WTC11 (cell line): ENCODE results near the gene MYO6. TPM values are rescaled to one million over a fixed set of nuclear protein-coding genes. Genes with fewer than 3 reads are reported as not detected.
"Not testable (repeated sequence)": the region's sequence is repeated elsewhere in the genome, so short reads cannot be mapped to it uniquely, and the experiment has no call there.

ENCODE experiments used
- ATAC-seq: fragments of 200-7000 bp; cut with Tn5 transposase; 2 replicates; pipeline ENCODE4 v1.10.0; 2021; ENCODE audit warnings: mild to moderate bottlenecking, moderate library complexity
- CTCF ChIA-PET: fragments of 300-600 bp; sonication (Branson Sonifier 250); formaldehyde crosslinking; loops from one replicate; lab custom pipeline; 2021; ENCODE audit warnings: antibody characterized with exemption; lab: Charles Lee
- POLR2A ChIA-PET: fragments of 350-600 bp; sonication (Branson Sonifier 250); formaldehyde crosslinking; loops from one replicate; lab custom pipeline; 2021; ENCODE audit warnings: antibody characterized with exemption; lab: Charles Lee
- DNase-seq: peaks from one replicate; pipeline ENCODE4 v3.0.0; 2021; ENCODE audit warnings: low spot score
- H3K27ac Mint-ChIP-seq: 2 replicates; pipeline ENCODE4 v1.8.0; 2021; ENCODE audit warnings: mixed read lengths
- H3K27me3 Mint-ChIP-seq: 2 replicates; pipeline ENCODE4 v1.8.0; 2021; ENCODE audit warnings: low read depth, mild to moderate bottlenecking, moderate library complexity, mixed read lengths
- H3K36me3 Mint-ChIP-seq: 2 replicates; pipeline ENCODE4 v1.8.0; 2021; ENCODE audit warnings: mixed read lengths
- H3K4me1 Mint-ChIP-seq: 2 replicates; pipeline ENCODE4 v1.8.0; 2022; ENCODE audit warnings: mixed read lengths
- H3K4me3 Mint-ChIP-seq: 2 replicates; pipeline ENCODE4 v1.8.0; 2021; ENCODE audit warnings: mild to moderate bottlenecking, moderate library complexity, mixed read lengths
- H3K9me3 Mint-ChIP-seq: 2 replicates; pipeline ENCODE4 v1.8.0; 2021; ENCODE audit warnings: mixed read lengths
- AR ChIP-seq: fragments of 250-450 bp; sonication (Bioruptor Pico); IDR thresholded peaks from 2 replicates; pipeline ENCODE4 v1.9.0; 2021; ENCODE audit warnings: mild to moderate bottlenecking
- HMGXB4 ChIP-seq: sonication (generic); formaldehyde crosslinking; IDR thresholded peaks from 2 replicates; pipeline ENCODE4 v1.8.1; 2023; ENCODE audit warnings: mild to moderate bottlenecking, moderate library complexity, missing genetic modification reagents
- IRF2 ChIP-seq: sonication (generic); formaldehyde crosslinking; IDR thresholded peaks from 2 replicates; pipeline ENCODE4 v1.8.0; 2022; ENCODE audit warnings: low read depth, missing genetic modification reagents, borderline replicate concordance
- NFATC4 ChIP-seq: fragments of 250-450 bp; sonication (Bioruptor Pico); IDR thresholded peaks from 2 replicates; pipeline ENCODE4 v1.9.0; 2021; ENCODE audit warnings: mild to moderate bottlenecking
- NFE2L1 ChIP-seq: sonication (generic); formaldehyde crosslinking; IDR thresholded peaks from 2 replicates; pipeline ENCODE4 v1.8.1; 2023; ENCODE audit warnings: missing genetic modification reagents
- TP53 ChIP-seq: sonication (generic); formaldehyde crosslinking; IDR thresholded peaks from 2 replicates; pipeline ENCODE4 v1.8.1; 2023; ENCODE audit warnings: mild to moderate bottlenecking, missing genetic modification reagents
- total RNA-seq: library from RNA; stranded (reverse); gene quantifications from 3 replicates; pipeline ENCODE4 v1.2.3, GENCODE V29; 2021
- TF ChIP-seq, protein P1 (sequence below): fragments of 250-450 bp; sonication (Bioruptor Pico); IDR thresholded peaks from 2 replicates; pipeline ENCODE4 v1.9.0; 2021; ENCODE audit warnings: moderate library complexity, mild to moderate bottlenecking, inconsistent platforms, borderline replicate concordance
- TF ChIP-seq, protein P2 (sequence below): sonication (generic); formaldehyde crosslinking; IDR thresholded peaks from 2 replicates; pipeline ENCODE4 v1.8.0; 2022; ENCODE audit warnings: mild to moderate bottlenecking, missing genetic modification reagents
- TF ChIP-seq, protein P3 (sequence below): sonication (generic); formaldehyde crosslinking; IDR thresholded peaks from 2 replicates; pipeline ENCODE4 v1.8.0; 2022; ENCODE audit warnings: mild to moderate bottlenecking, missing genetic modification reagents
- TF ChIP-seq, protein P4 (sequence below): sonication (generic); formaldehyde crosslinking; IDR thresholded peaks from 2 replicates; pipeline ENCODE4 v1.8.0; 2022; ENCODE audit warnings: missing genetic modification reagents
- TF ChIP-seq, protein P5 (sequence below): sonication (generic); formaldehyde crosslinking; IDR thresholded peaks from 2 replicates; pipeline ENCODE4 v1.8.1; 2022; ENCODE audit warnings: mild to moderate bottlenecking, missing genetic modification reagents, moderate library complexity, borderline replicate concordance

Gene MYO6
- total RNA-seq, 1 experiment from 2014 or later: 32.6 TPM

- TF ChIP-seq, protein P1, sequence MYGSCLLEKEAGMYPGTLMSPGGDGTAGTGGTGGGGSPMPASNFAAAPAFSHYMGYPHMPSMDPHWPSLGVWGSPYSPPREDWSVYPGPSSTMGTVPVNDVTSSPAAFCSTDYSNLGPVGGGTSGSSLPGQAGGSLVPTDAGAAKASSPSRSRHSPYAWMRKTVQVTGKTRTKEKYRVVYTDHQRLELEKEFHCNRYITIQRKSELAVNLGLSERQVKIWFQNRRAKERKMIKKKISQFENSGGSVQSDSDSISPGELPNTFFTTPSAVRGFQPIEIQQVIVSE (CRISPR knock-in tag): no peak
- TF ChIP-seq, protein P2, sequence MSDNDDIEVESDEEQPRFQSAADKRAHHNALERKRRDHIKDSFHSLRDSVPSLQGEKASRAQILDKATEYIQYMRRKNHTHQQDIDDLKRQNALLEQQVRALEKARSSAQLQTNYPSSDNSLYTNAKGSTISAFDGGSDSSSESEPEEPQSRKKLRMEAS (CRISPR knock-in tag): no peak
- TF ChIP-seq NFE2L1 (CRISPR knock-in tag) (no peak), NFATC4 (CRISPR knock-in tag) (no peak), AR (CRISPR knock-in tag) (no peak), HMGXB4 (CRISPR knock-in tag) (no peak)
- TF ChIP-seq, all 79 proteins: peak for 0
- CTCF ChIA-PET: no interaction called here
- Mint-ChIP-seq H3K4me1 (peaks cover 3% of the 10 kb centered on the region; the same call in 1 of the 2 replicates), H3K27me3 (no peaks in the 10 kb centered on the region), H3K36me3 (peaks cover 2% of the 10 kb centered on the region; the same call in 1 of the 2 replicates), H3K9me3 (no peaks in the 10 kb centered on the region), H3K4me3 (no peak overlapping the region), H3K27ac (no peak overlapping the region)
- ATAC-seq (no peak), DNase-seq (no peak)
- POLR2A ChIA-PET: no interaction called here
Measured at GRCh38 chr6:75896526-75896925, 147.5 kb downstream of the MYO6 start.

- CTCF ChIA-PET, H3K27me3 Mint-ChIP-seq, H3K27ac Mint-ChIP-seq, POLR2A ChIA-PET, H3K4me3 Mint-ChIP-seq, DNase-seq, H3K4me1 Mint-ChIP-seq, ATAC-seq, H3K9me3 Mint-ChIP-seq: not testable (repeated sequence)
- peaks cover 12% of the 10 kb centered on the region for H3K36me3 Mint-ChIP-seq
Measured at GRCh38 chr6:75900216-75900615, 151.2 kb downstream of the MYO6 start.

- peaks cover 22% of the 10 kb centered on the region for H3K36me3 Mint-ChIP-seq
- H3K27ac Mint-ChIP-seq, H3K27me3 Mint-ChIP-seq, H3K4me3 Mint-ChIP-seq, POLR2A ChIA-PET, DNase-seq, CTCF ChIA-PET, H3K4me1 Mint-ChIP-seq, ATAC-seq: not testable (repeated sequence)
- H3K9me3 Mint-ChIP-seq: peaks cover 16% of the 10 kb centered on the region
Measured at GRCh38 chr6:75905129-75905528, 156.1 kb downstream of the MYO6 start.

GRCh38 chr6:75906871-75907270, 157.8 kb downstream of the MYO6 start:
- peaks cover 16% of the 10 kb centered on the region for H3K9me3 Mint-ChIP-seq
- H3K4me1 Mint-ChIP-seq: peaks cover 3% of the 10 kb centered on the region; the same call in 1 of the 2 replicates
- H3K27ac Mint-ChIP-seq: no peak overlapping the region
- no peak for DNase-seq
- ChIA-PET POLR2A (no interaction called here), CTCF (no interaction called here)
- H3K4me3 Mint-ChIP-seq: no peak overlapping the region
- ATAC-seq: no peak
- H3K36me3 Mint-ChIP-seq: peaks cover 20% of the 10 kb centered on the region
- no peaks in the 10 kb centered on the region for H3K27me3 Mint-ChIP-seq
- TF ChIP-seq, protein P3, sequence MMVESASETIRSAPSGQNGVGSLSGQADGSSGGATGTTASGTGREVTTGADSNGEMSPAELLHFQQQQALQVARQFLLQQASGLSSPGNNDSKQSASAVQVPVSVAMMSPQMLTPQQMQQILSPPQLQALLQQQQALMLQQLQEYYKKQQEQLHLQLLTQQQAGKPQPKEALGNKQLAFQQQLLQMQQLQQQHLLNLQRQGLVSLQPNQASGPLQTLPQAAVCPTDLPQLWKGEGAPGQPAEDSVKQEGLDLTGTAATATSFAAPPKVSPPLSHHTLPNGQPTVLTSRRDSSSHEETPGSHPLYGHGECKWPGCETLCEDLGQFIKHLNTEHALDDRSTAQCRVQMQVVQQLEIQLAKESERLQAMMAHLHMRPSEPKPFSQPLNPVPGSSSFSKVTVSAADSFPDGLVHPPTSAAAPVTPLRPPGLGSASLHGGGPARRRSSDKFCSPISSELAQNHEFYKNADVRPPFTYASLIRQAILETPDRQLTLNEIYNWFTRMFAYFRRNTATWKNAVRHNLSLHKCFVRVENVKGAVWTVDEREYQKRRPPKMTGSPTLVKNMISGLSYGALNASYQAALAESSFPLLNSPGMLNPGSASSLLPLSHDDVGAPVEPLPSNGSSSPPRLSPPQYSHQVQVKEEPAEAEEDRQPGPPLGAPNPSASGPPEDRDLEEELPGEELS: no peak
- TF ChIP-seq TP53 (CRISPR knock-in tag) (no peak), IRF2 (no peak)
- TF ChIP-seq, protein P4, sequence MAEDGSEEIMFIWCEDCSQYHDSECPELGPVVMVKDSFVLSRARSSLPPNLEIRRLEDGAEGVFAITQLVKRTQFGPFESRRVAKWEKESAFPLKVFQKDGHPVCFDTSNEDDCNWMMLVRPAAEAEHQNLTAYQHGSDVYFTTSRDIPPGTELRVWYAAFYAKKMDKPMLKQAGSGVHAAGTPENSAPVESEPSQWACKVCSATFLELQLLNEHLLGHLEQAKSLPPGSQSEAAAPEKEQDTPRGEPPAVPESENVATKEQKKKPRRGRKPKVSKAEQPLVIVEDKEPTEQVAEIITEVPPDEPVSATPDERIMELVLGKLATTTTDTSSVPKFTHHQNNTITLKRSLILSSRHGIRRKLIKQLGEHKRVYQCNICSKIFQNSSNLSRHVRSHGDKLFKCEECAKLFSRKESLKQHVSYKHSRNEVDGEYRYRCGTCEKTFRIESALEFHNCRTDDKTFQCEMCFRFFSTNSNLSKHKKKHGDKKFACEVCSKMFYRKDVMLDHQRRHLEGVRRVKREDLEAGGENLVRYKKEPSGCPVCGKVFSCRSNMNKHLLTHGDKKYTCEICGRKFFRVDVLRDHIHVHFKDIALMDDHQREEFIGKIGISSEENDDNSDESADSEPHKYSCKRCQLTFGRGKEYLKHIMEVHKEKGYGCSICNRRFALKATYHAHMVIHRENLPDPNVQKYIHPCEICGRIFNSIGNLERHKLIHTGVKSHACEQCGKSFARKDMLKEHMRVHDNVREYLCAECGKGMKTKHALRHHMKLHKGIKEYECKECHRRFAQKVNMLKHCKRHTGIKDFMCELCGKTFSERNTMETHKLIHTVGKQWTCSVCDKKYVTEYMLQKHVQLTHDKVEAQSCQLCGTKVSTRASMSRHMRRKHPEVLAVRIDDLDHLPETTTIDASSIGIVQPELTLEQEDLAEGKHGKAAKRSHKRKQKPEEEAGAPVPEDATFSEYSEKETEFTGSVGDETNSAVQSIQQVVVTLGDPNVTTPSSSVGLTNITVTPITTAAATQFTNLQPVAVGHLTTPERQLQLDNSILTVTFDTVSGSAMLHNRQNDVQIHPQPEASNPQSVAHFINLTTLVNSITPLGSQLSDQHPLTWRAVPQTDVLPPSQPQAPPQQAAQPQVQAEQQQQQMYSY (CRISPR knock-in tag): no peak
- TF ChIP-seq, protein P5, sequence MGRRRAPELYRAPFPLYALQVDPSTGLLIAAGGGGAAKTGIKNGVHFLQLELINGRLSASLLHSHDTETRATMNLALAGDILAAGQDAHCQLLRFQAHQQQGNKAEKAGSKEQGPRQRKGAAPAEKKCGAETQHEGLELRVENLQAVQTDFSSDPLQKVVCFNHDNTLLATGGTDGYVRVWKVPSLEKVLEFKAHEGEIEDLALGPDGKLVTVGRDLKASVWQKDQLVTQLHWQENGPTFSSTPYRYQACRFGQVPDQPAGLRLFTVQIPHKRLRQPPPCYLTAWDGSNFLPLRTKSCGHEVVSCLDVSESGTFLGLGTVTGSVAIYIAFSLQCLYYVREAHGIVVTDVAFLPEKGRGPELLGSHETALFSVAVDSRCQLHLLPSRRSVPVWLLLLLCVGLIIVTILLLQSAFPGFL (CRISPR knock-in tag): no peak
